ENCODE results near the gene SYP.

- TF ChIP-seq CTCF (IDR thresholded peaks at IDR 0.05) (no peak), POLR2A (IDR thresholded peaks at IDR 0.05) (no peak)
These were observed 32.3 kb downstream of the SYP start for GRCh38 chrX:49167740-49168108.
